ENCODE measurements around the gene SLC22A23.

- TF ChIP-seq EP300 (IDR thresholded peaks at IDR 0.05; ENCODE audit: borderline replicate concordance) (no peak), REST (IDR thresholded peaks at IDR 0.05; ENCODE audit: low read depth) (no peak), TAF1 (IDR thresholded peaks at IDR 0.05; ENCODE audit: low read depth) (no peak), RAD21 (IDR thresholded peaks at IDR 0.05; ENCODE audit: low read depth) (no peak), ZBTB7A (IDR thresholded peaks at IDR 0.05; ENCODE audit: low read depth) (no peak)
Observed at GRCh38 chr6:3287976-3288707, 168.7 kb downstream of the SLC22A23 start.
